ENCODE results near the gene ELANE. TPM values are rescaled to one million over a fixed set of nuclear protein-coding genes. Genes with fewer than 3 reads are reported as not detected.

ELANE gene
- total RNA-seq, 4 donors from 2014 or later, result 0.72 to 7.7 (median 1.0) TPM; not detected in 1

GRCh38 chr19:904545-904944 is 52.4 kb downstream of the ELANE start:
- no peak for DNase-seq (ENCODE audit: low spot score)
- no peak for ATAC-seq (ENCODE audit: low FRiP score)
- TF ChIP-seq CTCF (IDR thresholded peaks at IDR 0.05), result no peak

Small RNA genes within 50 kb of the gene (small RNA-seq; reads per million reads assigned to genes)
- gene MIR3187 (not detected), gene RNU6-9 (0.39 reads per million)

Other genes starting within 250 kb of the ELANE start
- 10 to 100 TPM; 17.3 to 33.8 (median 30.1) TPM for gene POLRMT, start 218.8 kb upstream of the ELANE start, total RNA-seq
- gene FGF22, start 212.4 kb upstream of the ELANE start, total RNA-seq, result under 1 TPM in 1 of 4 donors, not detected in 3; 0.38 TPM
- 10 to 100 TPM; 40.1 to 87.7 (median 47.7) TPM for gene RNF126, start 189.1 kb upstream of the ELANE start, total RNA-seq
- 100 to 1,000 TPM; 120 to 212 (median 152) TPM for gene FSTL3, start 175.9 kb upstream of the ELANE start, total RNA-seq
- gene PRSS57, start 156.9 kb upstream of the ELANE start, total RNA-seq, result under 1 TPM in 1 of 4 donors, not detected in 3; 0.95 TPM
- 100 to 1,000 TPM in 1 of 4 donors, 10 to 100 TPM in 3; 44.6 to 119 (median 54.8) TPM for gene PALM, start 143.4 kb upstream of the ELANE start, total RNA-seq
- 1 to 10 TPM in 3 of 4 donors, not detected in 1; 1.4 to 9.6 (median 3.2) TPM for gene MISP, start 101.2 kb upstream of the ELANE start, total RNA-seq
- gene PTBP1, start 54.9 kb upstream of the ELANE start, total RNA-seq, result 100 to 1,000 TPM; 106 to 195 (median 137) TPM
- not detected for gene PLPPR3, start 30.3 kb upstream of the ELANE start, total RNA-seq
- 1 to 10 TPM in 1 of 4 donors, not detected in 3; 1.1 TPM for gene AZU1, start 24.5 kb upstream of the ELANE start, total RNA-seq
- gene PRTN3, start 11.3 kb upstream of the ELANE start, total RNA-seq, result not detected
- gene CFD, start 7.4 kb downstream of the ELANE start, total RNA-seq, result 1,000 to 10,000 TPM; 1,367 to 3,469 (median 2,171) TPM
- gene MED16, start 40.9 kb downstream of the ELANE start, total RNA-seq, result 10 to 100 TPM; 20.1 to 34.0 (median 24.5) TPM
- gene RNU6-9, start 41.2 kb downstream of the ELANE start, total RNA-seq, result not detected
- gene R3HDM4, start 60.9 kb downstream of the ELANE start, total RNA-seq, result 10 to 100 TPM; 27.1 to 55.2 (median 44.4) TPM
- under 1 TPM in 1 of 4 donors, not detected in 3; 0.24 TPM for gene KISS1R, start 65.0 kb downstream of the ELANE start, total RNA-seq
- gene ARID3A, start 73.7 kb downstream of the ELANE start, total RNA-seq, result 10 to 100 TPM in 2 of 4 donors, 1 to 10 TPM in 2; 3.7 to 15.1 (median 7.7) TPM
- gene WDR18, start 132.0 kb downstream of the ELANE start, total RNA-seq, result 10 to 100 TPM; 22.8 to 69.4 (median 37.5) TPM
- under 1 TPM in 1 of 4 donors, not detected in 3; 0.24 TPM for gene GRIN3B, start 148.1 kb downstream of the ELANE start, total RNA-seq
- gene TMEM259, start 168.8 kb downstream of the ELANE start, total RNA-seq, result 100 to 1,000 TPM; 112 to 164 (median 161) TPM
- gene RNU6-2, start 169.2 kb downstream of the ELANE start, total RNA-seq, result not detected
- gene CNN2, start 174.3 kb downstream of the ELANE start, total RNA-seq, result 10 to 100 TPM; 39.6 to 75.4 (median 60.8) TPM
- 10 to 100 TPM; 10.3 to 29.8 (median 15.9) TPM for gene ABCA7, start 187.8 kb downstream of the ELANE start, total RNA-seq
- 10 to 100 TPM; 21.4 to 97.6 (median 36.3) TPM for gene ARHGAP45, start 214.9 kb downstream of the ELANE start, total RNA-seq
- 100 to 1,000 TPM; 151 to 216 (median 188) TPM for gene POLR2E, start 243.1 kb downstream of the ELANE start, total RNA-seq